OCI-LY3 (cell line): Measurements from ENCODE around the gene FTSJ1.

Source experiments
- H2AFZ ChIP-seq: fragments of 200-600, 300-600 bp; shearing (Covaris generic); 2 replicates; pipeline ENCODE4 v1.6.0; 2014; ENCODE audit warnings: antibody characterized with exemption, low read depth, low read length
- H3K27ac ChIP-seq: fragments of 200-600, 300-600 bp; sonication (generic); 2 replicates; pipeline ENCODE4 v1.5.1; 2014; ENCODE audit warnings: mild to moderate bottlenecking, low read length, moderate library complexity, mixed read lengths
- H3K27me3 ChIP-seq: fragments of 200-600, 300-600 bp; sonication (generic); 2 replicates; pipeline ENCODE4 v1.6.1; 2014; ENCODE audit warnings: low read depth, low read length, mixed read lengths
- H3K36me3 ChIP-seq: fragments of 200-600, 300-600 bp; sonication (generic); replicated peaks from 2 replicates; pipeline ENCODE3; 2014; ENCODE audit warnings: low read depth, low read length, mixed read lengths
- H3K4me1 ChIP-seq: fragments of 300-600, 200-600 bp; sonication (generic); 2 replicates; pipeline ENCODE4 v1.6.1; 2014; ENCODE audit warnings: low read length, mixed read lengths
- H3K4me2 ChIP-seq: fragments of 200-600, 300-600 bp; sonication (generic); 2 replicates; pipeline ENCODE4 v1.6.1; 2014; ENCODE audit warnings: low read length, mixed read lengths
- H3K4me3 ChIP-seq: fragments of 300-600, 200-600 bp; sonication (generic); 2 replicates; pipeline ENCODE4 v1.5.1; 2014; ENCODE audit warnings: antibody characterized with exemption, mild to moderate bottlenecking, low read length, moderate library complexity
- H3K79me2 ChIP-seq: fragments of 300-600, 200-600 bp; shearing (Covaris generic); 2 replicates; pipeline ENCODE4 v1.6.1; 2014; ENCODE audit warnings: mild to moderate bottlenecking, low read length, mixed read lengths
- H3K9ac ChIP-seq: fragments of 300-600, 200-600 bp; shearing (Covaris generic); 2 replicates; pipeline ENCODE4 v1.6.0; 2014; ENCODE audit warnings: mild to moderate bottlenecking, low read length, moderate library complexity
- H3K9me3 ChIP-seq: fragments of 200-600, 300-600 bp; shearing (Covaris generic); 2 replicates; pipeline ENCODE4 v1.6.1; 2014; ENCODE audit warnings: low read length, mixed read lengths; ENCODE audit not compliant: insufficient read depth
- H4K20me1 ChIP-seq: fragments of 200-600, 300-600 bp; sonication (generic); 2 replicates; pipeline ENCODE4 v1.6.1; 2016; ENCODE audit warnings: low read length, mixed read lengths; ENCODE audit not compliant: insufficient read depth
- CTCF ChIP-seq: fragments of 200-600, 300-600 bp; sonication (generic); IDR thresholded peaks from 2 replicates; pipeline ENCODE4 v1.5.1; 2014; ENCODE audit warnings: antibody characterized with exemption, low read length, low read depth
- EZH2phosphoT487 ChIP-seq: fragments of 200-600 bp; shearing (Covaris generic); IDR thresholded peaks from 2 replicates; pipeline ENCODE4 v1.6.1; 2018; ENCODE audit warnings: antibody characterized with exemption, mixed run types, low read depth

FTSJ1 gene

GRCh38 chrX:48450076-48450475 is 25.9 kb upstream of the FTSJ1 start:
- no peaks in the 10 kb centered on the region for H3K79me2 ChIP-seq
- no peak overlapping the region for H3K9ac ChIP-seq
- H3K9me3 ChIP-seq: no peaks in the 10 kb centered on the region
- no peak overlapping the region for H2AFZ ChIP-seq
- no peak overlapping the region for H3K4me2 ChIP-seq
- no peaks in the 10 kb centered on the region for H3K36me3 ChIP-seq
- H3K27me3 ChIP-seq: no peaks in the 10 kb centered on the region
- H4K20me1 ChIP-seq: no peaks in the 10 kb centered on the region
- no peak overlapping the region for H3K27ac ChIP-seq
- TF ChIP-seq CTCF (no peak), EZH2phosphoT487 (no peak)
- H3K4me1 ChIP-seq: no peaks in the 10 kb centered on the region
- H3K4me3 ChIP-seq: no peak overlapping the region

DNA sequence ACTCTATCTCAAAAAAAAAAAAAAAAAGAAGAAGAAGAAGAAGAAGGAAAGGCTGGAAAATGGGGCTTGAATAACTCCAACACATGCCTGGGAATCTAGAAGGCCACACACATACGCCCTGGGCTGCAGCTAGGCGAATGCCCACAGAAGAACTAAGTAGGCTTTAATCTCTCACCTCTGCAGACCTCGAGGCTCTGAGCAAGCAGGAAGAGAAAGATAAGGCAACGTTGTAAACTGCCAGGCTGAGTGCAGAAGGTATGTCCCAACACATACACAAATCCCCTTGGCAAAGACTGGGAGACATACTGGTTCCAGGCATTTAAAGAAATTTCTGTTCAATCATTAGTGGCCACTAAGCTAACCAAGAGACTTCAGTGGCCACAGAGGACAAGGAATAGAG is 24.3 kb upstream of the FTSJ1 start:
- TF ChIP-seq EZH2phosphoT487 (no peak), CTCF (no peak)
- Histone ChIP-seq H3K4me2 (no peak overlapping the region), H3K4me1 (no peaks in the 10 kb centered on the region), H2AFZ (no peak overlapping the region), H4K20me1 (no peaks in the 10 kb centered on the region), H3K9me3 (no peaks in the 10 kb centered on the region), H3K27me3 (no peaks in the 10 kb centered on the region), H3K9ac (no peak overlapping the region), H3K36me3 (no peaks in the 10 kb centered on the region), H3K4me3 (no peak overlapping the region), H3K79me2 (no peaks in the 10 kb centered on the region), H3K27ac (no peak overlapping the region)

GRCh38 chrX:48456628-48457331 is 19.2 kb upstream of the FTSJ1 start:
- Histone ChIP-seq H3K27me3 (no peaks in the 10 kb centered on the region), H4K20me1 (no peaks in the 10 kb centered on the region), H3K36me3 (peaks cover 6% of the 10 kb centered on the region), H3K4me1 (no peaks in the 10 kb centered on the region), H3K9ac (no peak overlapping the region), H3K4me2 (no peak overlapping the region), H3K27ac (no peak overlapping the region), H2AFZ (no peak overlapping the region), H3K4me3 (no peak overlapping the region), H3K79me2 (no peaks in the 10 kb centered on the region), H3K9me3 (no peaks in the 10 kb centered on the region)
- no peak for TF ChIP-seq EZH2phosphoT487
- no peak for TF ChIP-seq CTCF

DNA sequence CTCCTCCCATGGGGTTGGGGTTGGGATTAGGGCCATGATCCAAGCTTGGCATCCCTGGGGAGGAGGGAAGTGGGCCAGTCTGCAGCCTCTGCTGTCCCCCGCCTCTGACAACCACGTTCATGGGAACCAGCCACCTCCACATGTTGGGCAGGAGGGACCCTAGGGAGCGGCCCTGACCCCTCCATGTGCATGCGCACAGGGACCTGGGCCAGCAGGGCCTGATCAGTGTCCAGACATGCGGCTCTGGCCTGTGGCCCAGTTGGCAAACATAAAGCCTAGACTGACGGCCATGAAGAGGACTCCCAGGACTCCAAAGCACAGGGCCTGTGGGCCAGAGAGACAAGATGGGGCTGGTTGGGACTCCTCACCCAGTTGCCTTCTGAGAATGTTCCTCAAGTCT is 17.3 kb upstream of the FTSJ1 start:
- H3K36me3 ChIP-seq: peaks cover 10% of the 10 kb centered on the region
- peaks cover 5% of the 10 kb centered on the region; the same call in 1 of the 2 replicates for H3K79me2 ChIP-seq
- no peak overlapping the region for H3K4me3 ChIP-seq
- no peak overlapping the region for H3K9ac ChIP-seq
- no peak overlapping the region for H3K4me2 ChIP-seq
- H2AFZ ChIP-seq: no peak overlapping the region
- no peaks in the 10 kb centered on the region for H3K4me1 ChIP-seq
- H3K27ac ChIP-seq: no peak overlapping the region
- H3K9me3 ChIP-seq: no peaks in the 10 kb centered on the region
- H3K27me3 ChIP-seq: no peaks in the 10 kb centered on the region
- H4K20me1 ChIP-seq: no peaks in the 10 kb centered on the region
- TF ChIP-seq EZH2phosphoT487 (no peak), CTCF (no peak)
